Fibroblast of upper back skin (primary cell): ENCODE results near the gene ATP10D.
A peak's percentile ranks its signal among the peaks of the same experiment; 100 is the strongest.

Experiments used
- DNase-seq: peaks from one replicate; pipeline ENCODE4 v3.0.0-alpha.2; 2013

The ATP10D gene

GRCh38 chr4:47598896-47599295 lies 113.8 kb downstream of the ATP10D start:
- no peak for DNase-seq

DNA sequence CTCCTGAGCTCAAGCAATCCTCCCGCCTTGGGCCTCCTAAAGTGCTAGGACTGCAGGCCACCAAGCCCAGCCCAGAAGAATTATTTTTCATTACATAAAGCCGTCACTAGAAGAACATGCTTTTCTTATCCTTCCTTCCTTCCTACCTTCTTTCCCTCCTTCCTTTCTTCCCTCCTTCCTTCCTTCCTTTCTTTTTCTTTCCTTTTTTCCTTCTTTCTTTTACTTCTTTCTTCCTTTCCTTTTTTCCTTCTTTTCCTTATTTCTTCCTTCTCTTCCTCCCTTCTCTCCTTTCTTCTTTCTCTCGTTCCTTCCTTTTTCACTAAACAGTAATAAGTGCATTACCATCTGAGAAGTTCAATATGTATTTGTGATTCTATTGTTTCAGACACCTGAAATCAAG lies 121.4 kb downstream of the ATP10D start:
- DNase-seq: no peak

DNA sequence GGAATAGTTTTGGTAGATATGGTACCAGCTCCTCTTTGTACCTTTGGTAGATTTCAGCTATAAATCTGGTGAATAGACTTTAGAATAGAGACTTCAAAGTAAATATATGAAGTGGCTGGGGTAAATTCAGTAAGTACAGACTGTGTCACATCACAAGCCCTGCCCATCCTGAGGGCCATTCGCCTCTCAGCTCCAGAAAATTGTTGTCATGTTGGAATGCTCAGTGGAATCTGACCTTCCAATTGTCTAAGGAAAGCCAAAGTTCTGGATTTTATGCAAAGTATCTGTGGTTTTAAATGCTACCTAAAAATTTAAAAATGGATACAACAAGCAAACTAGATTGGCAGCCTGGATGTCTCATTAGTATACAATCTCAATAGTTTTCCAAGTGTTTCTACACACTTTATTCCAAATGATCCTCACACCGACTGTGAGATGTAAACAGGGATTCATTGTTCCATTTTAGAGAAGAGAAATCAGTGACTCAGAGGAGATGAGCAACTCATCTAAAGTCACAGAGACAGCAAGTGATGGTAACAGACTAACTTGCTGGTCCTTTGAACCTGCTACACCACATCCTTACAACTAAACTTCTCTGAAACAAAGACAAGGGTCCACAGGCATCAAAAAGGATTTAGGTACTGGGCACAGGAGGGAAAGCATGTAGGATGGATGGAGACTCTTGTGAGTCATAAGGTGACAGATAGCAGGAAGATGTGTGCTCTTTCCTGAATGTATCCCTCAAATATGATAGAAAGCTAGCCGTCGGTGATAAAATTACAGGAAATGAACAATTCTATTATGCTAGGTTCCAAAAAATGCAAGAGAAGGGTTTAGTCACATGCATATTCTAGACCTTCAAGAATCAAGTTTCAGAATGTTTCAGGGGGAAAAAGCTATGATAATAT lies 127.3 kb downstream of the ATP10D start:
- peak; percentile 64 for DNase-seq

- peak; percentile 52 for DNase-seq
Measured at GRCh38 chr4:47615385-47615784, 130.3 kb downstream of the ATP10D start.

GRCh38 chr4:47617607-47618006 lies 132.5 kb downstream of the ATP10D start:
- DNase-seq: no peak

DNA sequence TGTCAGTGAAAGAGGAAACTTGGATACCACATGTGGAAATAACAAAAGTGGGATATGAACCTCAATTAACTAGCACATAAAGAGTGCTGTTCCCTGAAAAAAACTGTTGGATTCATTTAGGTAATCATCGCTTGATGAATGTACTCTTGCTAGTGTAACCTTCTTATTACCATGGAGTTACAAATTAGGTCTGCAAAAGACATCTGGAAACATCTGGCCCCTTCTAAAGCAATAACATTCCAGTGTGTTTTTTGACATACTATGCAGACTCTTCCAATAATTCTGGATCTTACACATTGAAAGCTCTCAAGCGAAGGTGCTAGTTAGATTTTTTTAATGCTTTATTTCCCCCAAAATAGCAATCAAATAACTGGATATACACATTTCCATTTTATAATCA lies 134.6 kb downstream of the ATP10D start:
- DNase-seq: no peak

DNA sequence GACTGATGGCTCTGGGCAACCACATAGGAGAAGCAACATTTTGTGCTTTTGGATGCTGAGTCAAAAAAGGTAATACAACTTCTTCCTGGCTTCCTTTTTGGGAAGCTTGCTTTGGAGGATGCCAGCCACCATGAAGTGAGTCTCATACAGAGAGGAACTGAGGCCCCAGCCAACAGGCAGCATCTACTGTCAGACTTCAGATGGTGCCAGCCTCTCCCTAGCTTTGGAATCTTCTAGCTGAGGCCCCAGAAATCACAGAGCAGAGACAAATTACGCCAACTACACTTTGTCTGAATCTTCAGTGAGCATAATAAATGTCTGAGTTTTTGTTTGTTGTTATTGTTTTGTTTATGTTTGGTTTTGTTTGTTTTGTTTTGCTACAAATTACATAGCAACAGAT lies 136.1 kb downstream of the ATP10D start:
- DNase-seq: no peak

DNA sequence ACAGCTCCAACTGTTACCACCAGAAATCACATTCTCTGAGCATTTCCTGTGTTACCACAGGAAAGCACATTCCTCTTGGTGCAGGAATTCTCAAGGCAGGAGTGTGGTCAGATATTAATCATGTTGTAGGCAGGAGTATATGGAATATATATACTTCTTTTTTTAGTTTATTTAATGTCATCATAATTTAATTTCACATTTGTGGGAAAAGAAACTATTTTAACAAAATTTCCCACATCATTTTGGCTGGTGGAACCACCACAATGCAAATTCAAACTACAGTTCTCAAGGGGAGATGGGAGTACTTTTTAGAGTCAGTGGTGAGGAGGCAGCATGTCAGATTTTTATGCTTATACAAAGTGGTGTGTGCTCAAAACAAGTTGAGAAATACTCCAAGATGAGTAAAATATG lies 139.0 kb downstream of the ATP10D start:
- peak; percentile 95 for DNase-seq

DNA sequence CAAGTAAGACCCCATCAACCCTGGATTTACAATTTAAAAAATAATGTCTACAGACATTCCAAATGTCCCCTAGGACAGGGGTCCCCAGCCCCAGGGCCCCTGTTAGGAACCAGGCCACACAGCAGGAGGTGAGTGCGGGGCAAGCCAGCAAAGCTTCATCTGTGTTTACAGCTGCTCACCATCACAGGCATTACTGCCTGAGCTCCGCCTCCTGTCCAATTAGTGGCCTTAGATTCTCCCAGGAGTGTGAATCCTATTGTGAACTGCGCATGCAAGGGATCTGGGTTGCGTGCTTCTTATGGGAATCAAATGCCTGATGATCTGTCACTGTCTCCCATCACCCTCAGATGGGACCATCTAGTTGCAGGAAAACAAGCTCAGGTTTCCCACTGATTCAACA lies 146.1 kb downstream of the ATP10D start:
- DNase-seq: no peak

DNA sequence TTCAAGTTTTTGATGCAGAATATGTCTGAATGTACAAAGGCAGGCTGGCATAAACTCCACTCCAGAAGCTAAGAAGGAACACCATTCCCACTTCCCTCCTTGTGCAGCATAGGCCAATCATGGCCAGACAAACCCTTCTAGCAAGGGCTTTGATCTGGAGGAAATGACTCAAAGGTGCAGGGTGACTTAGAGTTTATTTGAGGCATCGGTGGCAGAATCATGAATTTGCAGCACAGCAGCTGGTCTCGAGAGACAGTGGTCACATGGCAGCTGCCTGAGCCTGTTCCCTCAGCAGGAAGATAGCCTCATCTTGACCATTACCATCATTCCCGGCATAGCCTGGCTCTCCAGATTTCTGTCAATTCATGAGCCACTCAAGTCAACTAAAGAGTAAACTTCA lies 154.5 kb downstream of the ATP10D start:
- peak; percentile 26 for DNase-seq

DNA sequence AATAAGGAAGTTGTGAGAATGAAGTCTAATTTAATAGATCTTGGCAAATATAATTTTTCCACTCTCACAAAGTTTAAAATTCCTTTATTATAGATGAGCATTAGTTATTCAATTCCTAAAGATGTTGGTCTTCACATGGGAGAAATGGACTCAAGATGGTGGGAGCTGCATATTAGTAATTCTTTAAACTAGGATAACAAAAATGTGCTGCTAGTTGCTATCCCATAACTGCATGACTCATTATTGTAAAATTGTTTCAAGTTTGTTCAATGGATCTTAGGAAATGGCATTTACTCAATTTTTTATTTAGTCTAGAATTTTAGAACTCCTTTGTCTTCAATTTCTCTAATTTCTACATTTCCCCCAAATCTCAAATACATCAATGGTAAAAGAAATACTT lies 155.8 kb downstream of the ATP10D start:
- peak; percentile 53 for DNase-seq

DNA sequence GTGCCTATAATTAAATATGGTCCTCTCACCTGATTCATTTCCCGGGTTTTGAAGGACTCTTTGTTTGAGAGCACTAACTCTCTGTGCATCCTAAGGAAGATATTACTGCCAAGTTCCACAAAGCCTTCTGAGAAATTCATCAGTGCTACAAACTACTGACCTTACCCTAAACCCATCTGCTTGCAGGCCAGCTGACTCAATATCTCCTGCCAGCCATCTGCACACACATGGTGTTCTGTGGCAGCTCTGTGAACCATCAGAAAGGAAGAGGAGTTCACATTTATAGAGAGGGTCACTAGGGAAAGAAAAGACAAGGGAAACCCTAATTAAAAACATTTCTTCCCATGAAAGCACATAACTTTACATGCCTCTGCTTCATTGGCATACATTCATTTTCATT lies 156.7 kb downstream of the ATP10D start:
- peak; percentile 48 for DNase-seq

- DNase-seq: no peak
Measured at GRCh38 chr4:47642191-47642830, 157.2 kb downstream of the ATP10D start.
